IMR-90 (cell line): ENCODE measurements around the gene NXPH2. TPM values are rescaled to one million over a fixed set of nuclear protein-coding genes. Genes with fewer than 3 reads are reported as not detected.

Experiments
- ATAC-seq: fragments of 200-7000 bp; cut with Tn5 transposase; 2 replicates; pipeline ENCODE4 v1.9.1; 2020; ENCODE audit warnings: low read depth, mild to moderate bottlenecking, moderate library complexity
- BruUV-seq: library from RNA; stranded (reverse); fragments of 400-500 nt; replicated peaks from 2 replicates; lab custom pipeline; 2021; lab: Mats Ljungman, UMichigan
- CTCF ChIA-PET: fragments of 300-600 bp; formaldehyde crosslinking; extraction: SDS; loops from one replicate; lab custom pipeline; 2021; ENCODE audit warnings: antibody characterized with exemption; lab: Yijun Ruan, JAX
- POLR2A ChIA-PET: fragments of 300-600 bp; sonication (Branson Sonifier 250); formaldehyde crosslinking; loops from one replicate; lab custom pipeline; 2022; ENCODE audit warnings: antibody characterized with exemption; ENCODE audit not compliant: unreplicated experiment; lab: Charles Lee
- DNase-seq: peaks from one replicate; pipeline ENCODE4 v3.0.0; 2013
- H2AFZ ChIP-seq: replicated peaks from 2 replicates; pipeline ENCODE3; 2013; ENCODE audit warnings: low read length, mild to moderate bottlenecking; ENCODE audit not compliant: poor library complexity
- H2AK5ac ChIP-seq: 2 replicates; pipeline ENCODE4 v1.6.1; 2013; ENCODE audit warnings: low read depth, low read length, inconsistent platforms
- H2AK9ac ChIP-seq: replicated peaks from 2 replicates; pipeline ENCODE3; 2013; ENCODE audit warnings: mild to moderate bottlenecking, low read depth, low read length, moderate library complexity; ENCODE audit not compliant: poor library complexity
- H2BK120ac ChIP-seq: 2 replicates; pipeline ENCODE4 v1.6.1; 2013; ENCODE audit warnings: low read depth, low read length, inconsistent platforms
- H2BK15ac ChIP-seq: 3 replicates; pipeline ENCODE4 v1.6.1; 2013; ENCODE audit warnings: low read depth, low read length, inconsistent platforms
- H2BK20ac ChIP-seq: 2 replicates; pipeline ENCODE4 v1.6.1; 2013; ENCODE audit warnings: low read depth, mild to moderate bottlenecking, inconsistent platforms, low read length, moderate library complexity
- H2BK5ac ChIP-seq: 2 replicates; pipeline ENCODE4 v1.6.1; 2013; ENCODE audit warnings: mild to moderate bottlenecking, low read depth, low read length, inconsistent platforms; ENCODE audit not compliant: poor library complexity, severe bottlenecking
- H3K14ac ChIP-seq: replicated peaks from 2 replicates; pipeline ENCODE4 v1.6.1; 2013; ENCODE audit warnings: low read depth, low read length, inconsistent platforms
- H3K18ac ChIP-seq: 2 replicates; pipeline ENCODE4 v1.6.1; 2013; ENCODE audit warnings: low read depth, low read length, control low read depth
- H3K23ac ChIP-seq: 2 replicates; pipeline ENCODE4 v1.6.1; 2013; ENCODE audit warnings: low read depth, low read length, inconsistent platforms
- H3K27ac ChIP-seq: 2 replicates; pipeline ENCODE4 v1.5.1; 2013; ENCODE audit warnings: mild to moderate bottlenecking, control low read depth, low read length; ENCODE audit not compliant: insufficient read depth
- H3K27me3 ChIP-seq: 2 replicates; pipeline ENCODE4 v1.6.1; 2013; ENCODE audit warnings: low read length; ENCODE audit not compliant: control insufficient read depth, insufficient read depth
- H3K36me3 ChIP-seq: 2 replicates; pipeline ENCODE4 v1.6.1; 2013; ENCODE audit warnings: low read length, mixed read lengths; ENCODE audit not compliant: control insufficient read depth, insufficient read depth
- H3K4ac ChIP-seq: 2 replicates; pipeline ENCODE4 v1.6.1; 2013; ENCODE audit warnings: low read depth, low read length, inconsistent platforms
- H3K4me1 ChIP-seq: 2 replicates; pipeline ENCODE4 v1.6.1; 2013; ENCODE audit warnings: low read length, mixed read lengths; ENCODE audit not compliant: control insufficient read depth, insufficient read depth
- H3K4me2 ChIP-seq: 2 replicates; pipeline ENCODE4 v1.6.1; 2013; ENCODE audit warnings: low read depth, mild to moderate bottlenecking, control low read depth, low read length, moderate library complexity
- H3K4me3 ChIP-seq: 2 replicates; pipeline ENCODE4 v1.5.1; 2013; ENCODE audit warnings: low read depth, mild to moderate bottlenecking, control low read depth, low read length, moderate library complexity; ENCODE audit not compliant: insufficient read depth
- H3K56ac ChIP-seq: 2 replicates; pipeline ENCODE4 v1.6.1; 2013; ENCODE audit warnings: low read length, inconsistent platforms; ENCODE audit not compliant: insufficient read depth; ENCODE audit errors: extremely low read depth
- H3K79me1 ChIP-seq, 2 experiments: 2 replicates each; pipeline ENCODE4 v1.6.1; 2013; ENCODE audit warnings: low read length in 2 of 2, inconsistent platforms in 1 of 2, low read depth in 1 of 2
- H3K9ac ChIP-seq: 2 replicates; pipeline ENCODE4 v1.6.1; 2013; ENCODE audit warnings: low read depth, low read length, control low read depth
- H3K9me1 ChIP-seq: 2 replicates; pipeline ENCODE4 v1.6.1; 2013; ENCODE audit warnings: low read length, inconsistent platforms; ENCODE audit not compliant: insufficient read depth
- H3K9me3 ChIP-seq: 2 replicates; pipeline ENCODE4 v1.6.1; 2013; ENCODE audit warnings: low read length; ENCODE audit not compliant: control insufficient read depth, insufficient read depth
- H4K20me1 ChIP-seq: 2 replicates; pipeline ENCODE4 v1.6.1; 2013; ENCODE audit warnings: low read length, inconsistent platforms; ENCODE audit not compliant: insufficient read depth
- H4K5ac ChIP-seq: 2 replicates; pipeline ENCODE4 v1.6.1; 2013; ENCODE audit warnings: mild to moderate bottlenecking, low read depth, low read length, control low read depth
- H4K8ac ChIP-seq, 2 experiments: 2 replicates each; pipeline ENCODE4 v1.6.1; 2013; ENCODE audit warnings: low read depth in 2 of 2, low read length in 2 of 2, control low read depth in 1 of 2, inconsistent platforms in 1 of 2
- H4K91ac ChIP-seq: 2 replicates; pipeline ENCODE4 v1.6.1; 2013; ENCODE audit warnings: low read depth, low read length, inconsistent platforms; ENCODE audit not compliant: insufficient read depth
- BHLHE40 ChIP-seq: fragments of 150-350 bp; IDR thresholded peaks from 2 replicates; pipeline ENCODE4 v1.6.1; 2016; ENCODE audit warnings: mild to moderate bottlenecking, low read depth, low read length
- CEBPB ChIP-seq: IDR thresholded peaks from 2 replicates; pipeline ENCODE4 v1.6.1; 2012; ENCODE audit warnings: low read depth, low read length, improper control_type of control experiment
- CHD1 ChIP-seq: IDR thresholded peaks from 2 replicates; pipeline ENCODE4 v1.6.1; 2012; ENCODE audit warnings: low read depth, low read length, improper control_type of control experiment
- CTCF ChIP-seq: conservative IDR thresholded peaks from 2 replicates; pipeline ENCODE4 v1.5.1; 2012; ENCODE audit warnings: mild to moderate bottlenecking, low read depth, low read length, improper control_type of control experiment
- MAFK ChIP-seq: IDR thresholded peaks from 2 replicates; pipeline ENCODE4 v1.6.1; 2012; ENCODE audit warnings: low read depth, low read length, improper control_type of control experiment
- MAZ ChIP-seq: IDR thresholded peaks from 2 replicates; pipeline ENCODE4 v1.6.1; 2012; ENCODE audit warnings: low read depth, mild to moderate bottlenecking, low read length, improper control_type of control experiment, moderate library complexity, borderline replicate concordance
- POLR2A ChIP-seq: IDR thresholded peaks from 2 replicates; pipeline ENCODE4 v1.6.1; 2012; ENCODE audit warnings: mild to moderate bottlenecking, low read depth, low read length
- RAD21 ChIP-seq: IDR thresholded peaks from 2 replicates; pipeline ENCODE4 v1.6.1; 2012; ENCODE audit warnings: low read length, improper control_type of control experiment
- RCOR1 ChIP-seq: IDR thresholded peaks from 2 replicates; pipeline ENCODE4 v1.6.1; 2012; ENCODE audit warnings: mild to moderate bottlenecking, low read length, improper control_type of control experiment; ENCODE audit not compliant: insufficient replicate concordance
- RFX5 ChIP-seq: IDR thresholded peaks from 2 replicates; pipeline ENCODE4 v1.8.0; 2012; ENCODE audit warnings: low read depth, mild to moderate bottlenecking, low read length, moderate library complexity
- SMC3 ChIP-seq: fragments of 150-350 bp; IDR thresholded peaks from 2 replicates; pipeline ENCODE4 v1.6.1; 2016; ENCODE audit warnings: low read depth, mild to moderate bottlenecking, antibody characterized with exemption, low read length, moderate library complexity
- WGBS, 2 experiments: methylation state at CpG; one replicate each; pipeline versions ENCODE4 v1.1.5 to v1.1.7; 2013; ENCODE audit warnings: missing lambda C conversion rate in 2 of 2; ENCODE audit not compliant: insufficient read length in 1 of 2; ENCODE audit errors: extremely low coverage in 2 of 2; 5-methylcytosine and 5-hydroxymethylcytosine counted together
- dilution Hi-C: fragments of 300-500 bp; cut with HindIII; formaldehyde crosslinking; loops from one replicate; pipeline ENCODE4 v1.14.3; 2018; ENCODE audit warnings: low sequenced_read_pairs; ENCODE audit not compliant: unreplicated experiment
- in situ Hi-C: fragments of 300-500 bp; cut with MboI; formaldehyde crosslinking; loops from 3 replicates; pipeline ENCODE4 v1.14.3; 2019; ENCODE audit warnings: low sequenced_read_pairs, inconsistent platforms, mixed read lengths
- intact Hi-C: fragments of 100-400 bp; cut with micrococcal nuclease; formaldehyde crosslinking; loops from 2 replicates; pipeline ENCODE4 v1.10.0; 2022
- polyA plus RNA-seq, 3 experiments: library from polyadenylated mRNA; depleted of rRNA; stranded (reverse); fragments of >200 nt; gene quantifications; 2 replicates each; pipeline ENCODE4 v1.2.3, GENCODE V29; 2012; ENCODE audit warnings: low replicate concordance in 1 of 3
- total RNA-seq: library from RNA; depleted of rRNA; stranded (reverse); fragments of >200 nt; gene quantifications from 2 replicates; pipeline ENCODE4 v1.2.3, GENCODE V29; 2012
- TF ChIP-seq, protein P1 (sequence below): fragments of 150-350 bp; IDR thresholded peaks from 2 replicates; pipeline ENCODE4 v1.6.1; 2016; ENCODE audit warnings: low read depth, mild to moderate bottlenecking, low read length, moderate library complexity, borderline replicate concordance

Gene NXPH2
- total and polyA plus RNA-seq, 2 of the 4 experiments (the other 2 are of a cell fraction) = not detected

GRCh38 chr2:138630164-138630563, 150.0 kb downstream of the NXPH2 start:
- dilution Hi-C loops (no loop called here), in situ Hi-C loops (no loop called here), intact Hi-C loops (no loop called here)
- Histone ChIP-seq H3K27ac (no peak overlapping the region), H3K9ac (no peak overlapping the region), H2BK15ac (no peak overlapping the region), H3K23ac (no peak overlapping the region), H3K27me3 (peaks cover 2% of the 10 kb centered on the region; the same call in 1 of the 2 replicates), H3K4me3 (no peak overlapping the region), H3K9me3 (no peaks in the 10 kb centered on the region), H2BK20ac (no peak overlapping the region), H4K20me1 (no peaks in the 10 kb centered on the region), H3K4me2 (no peak overlapping the region), H3K36me3 (no peaks in the 10 kb centered on the region), H4K8ac (no peak overlapping the region), H2AFZ (no peak overlapping the region), H4K91ac (no peak overlapping the region), H2BK120ac (no peak overlapping the region), H3K56ac (no peak overlapping the region), H3K9me1 (no peaks in the 10 kb centered on the region), H3K14ac (no peak overlapping the region), H2BK5ac (no peak overlapping the region), H3K4ac (no peak overlapping the region), H3K18ac (no peak overlapping the region), H2AK5ac (no peak overlapping the region), H4K5ac (no peak overlapping the region), H2AK9ac (no peak overlapping the region), H3K79me1 (no peaks in the 10 kb centered on the region), H3K4me1 (no peaks in the 10 kb centered on the region)
- TF ChIP-seq SMC3 (no peak), CHD1 (no peak), CTCF (no peak), CEBPB (no peak), POLR2A (no peak), MAZ (no peak), RFX5 (no peak), MAFK (no peak), RAD21 (no peak), RCOR1 (no peak), BHLHE40 (no peak)
- TF ChIP-seq, protein P1, sequence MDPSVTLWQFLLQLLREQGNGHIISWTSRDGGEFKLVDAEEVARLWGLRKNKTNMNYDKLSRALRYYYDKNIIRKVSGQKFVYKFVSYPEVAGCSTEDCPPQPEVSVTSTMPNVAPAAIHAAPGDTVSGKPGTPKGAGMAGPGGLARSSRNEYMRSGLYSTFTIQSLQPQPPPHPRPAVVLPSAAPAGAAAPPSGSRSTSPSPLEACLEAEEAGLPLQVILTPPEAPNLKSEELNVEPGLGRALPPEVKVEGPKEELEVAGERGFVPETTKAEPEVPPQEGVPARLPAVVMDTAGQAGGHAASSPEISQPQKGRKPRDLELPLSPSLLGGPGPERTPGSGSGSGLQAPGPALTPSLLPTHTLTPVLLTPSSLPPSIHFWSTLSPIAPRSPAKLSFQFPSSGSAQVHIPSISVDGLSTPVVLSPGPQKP = no peak
- ChIA-PET CTCF (interaction anchor here (0.6 kb wide), 1 partner anchor 113 kb away, joined by 4 read pairs; no protein-coding TSS in a partner anchor), POLR2A (no interaction called here)
- WGBS, 2 experiments = no CpG with 5 or more reads among the region's 2 CpGs
- BruUV-seq = no TSS peak
- ATAC-seq = no peak
- DNase-seq = no peak
